GM12878 (cell line): Measurements from ENCODE around the gene GAMT. TPM values are rescaled to one million over a fixed set of nuclear protein-coding genes. Genes with fewer than 3 reads are reported as not detected.

ENCODE experiments used
- ATAC-seq: fragments of 200-7000 bp; cut with Tn5 transposase; 3 replicates; pipeline ENCODE4 v1.9.1; 2020; ENCODE audit warnings: mild to moderate bottlenecking, moderate library complexity
- BruUV-seq: library from RNA; stranded (reverse); fragments of 400-500 nt; replicated peaks from 2 replicates; lab custom pipeline; 2021; lab: Mats Ljungman, UMichigan
- CTCF ChIA-PET: fragments of 300-600 bp; sonication (Branson Sonifier 250); formaldehyde crosslinking; extraction: SDS; loops from one replicate; lab custom pipeline; 2021; ENCODE audit warnings: inconsistent platforms; lab: Yijun Ruan, JAX
- POLR2A ChIA-PET: fragments of 350-600 bp; formaldehyde crosslinking; extraction: SDS; loops from one replicate; lab custom pipeline; 2021; ENCODE audit warnings: inconsistent platforms; lab: Charles Lee
- RAD21 ChIA-PET: fragments of 300-600 bp; sonication (Branson Sonifier 250); formaldehyde crosslinking; loops from one replicate; lab custom pipeline; 2023; ENCODE audit warnings: antibody characterized with exemption; ENCODE audit not compliant: unreplicated experiment; lab: Charles Lee
- SMC1A ChIA-PET: fragments of 300-600 bp; sonication (Branson Sonifier 250); formaldehyde crosslinking; loops from one replicate; lab custom pipeline; 2023; ENCODE audit not compliant: unreplicated experiment, uncharacterized antibody; lab: Charles Lee
- DNase-seq: peaks from one replicate; pipeline ENCODE4 v3.0.0-alpha.2; 2011; ENCODE audit warnings: low read depth, low spot score
- FAIRE-seq: peaks from 3 replicates; lab custom pipeline; 2011; peaks lifted over from hg19 to GRCh38; lab: Jason Lieb, UNC
- H2AFZ ChIP-seq: 2 replicates; pipeline ENCODE4 v1.6.0; 2011; ENCODE audit warnings: low read depth, low read length, control low read depth; ENCODE audit not compliant: control insufficient read depth
- H3K27ac ChIP-seq: 2 replicates; pipeline ENCODE4 v1.5.1; 2011; ENCODE audit warnings: control low read depth; ENCODE audit not compliant: control insufficient read depth, insufficient read depth
- H3K27me3 ChIP-seq, 2 experiments: replicated peaks in 1 of 2; 2 replicates each; pipeline versions ENCODE4 v1.6.0 to v1.6.1; 2011; ENCODE audit warnings: low read length in 1 of 2; ENCODE audit not compliant: control insufficient read depth in 2 of 2, insufficient read depth in 2 of 2
- H3K36me3 ChIP-seq, 2 experiments: 2 replicates each; pipeline ENCODE4 v1.5.1; 2011; ENCODE audit warnings: low read length in 1 of 2; ENCODE audit not compliant: control insufficient read depth in 2 of 2, insufficient read depth in 2 of 2
- H3K4me1 ChIP-seq: 2 replicates; pipeline ENCODE4 v1.6.1; 2011; ENCODE audit warnings: mild to moderate bottlenecking, low read length, moderate library complexity, mixed read lengths; ENCODE audit not compliant: control insufficient read depth, insufficient read depth
- H3K4me2 ChIP-seq: 2 replicates; pipeline ENCODE4 v1.6.0; 2011; ENCODE audit warnings: control low read depth; ENCODE audit not compliant: control insufficient read depth, insufficient read depth
- H3K4me3 ChIP-seq: fragments of 200-600 bp; sonication (generic); 2 replicates; pipeline ENCODE4 v1.5.1; 2016
- H3K79me2 ChIP-seq: 2 replicates; pipeline ENCODE4 v1.6.0; 2011; ENCODE audit warnings: low read length; ENCODE audit not compliant: control insufficient read depth, insufficient read depth
- H3K9ac ChIP-seq: 2 replicates; pipeline ENCODE4 v1.8.0; 2011; ENCODE audit warnings: low read length, control low read depth, mixed read lengths; ENCODE audit not compliant: control insufficient read depth, insufficient read depth
- H3K9me3 ChIP-seq: replicated peaks from 3 replicates; pipeline ENCODE4 v1.5.1; 2011; ENCODE audit warnings: mild to moderate bottlenecking, low read length; ENCODE audit not compliant: control insufficient read depth, insufficient read depth
- H4K20me1 ChIP-seq: 2 replicates; pipeline ENCODE4 v1.6.0; 2011; ENCODE audit not compliant: control insufficient read depth, insufficient read depth
- BACH1 ChIP-seq: fragments of 450-650 bp; IDR thresholded peaks from 2 replicates; pipeline ENCODE4 v1.6.1; 2017; ENCODE audit warnings: mild to moderate bottlenecking, borderline replicate concordance
- BCL11A ChIP-seq: IDR thresholded peaks from 2 replicates; pipeline ENCODE4 v1.6.1; 2011; ENCODE audit warnings: low read depth, low read length
- BCL3 ChIP-seq: IDR thresholded peaks from 2 replicates; pipeline ENCODE4 v1.6.1; 2011; ENCODE audit warnings: borderline replicate concordance, low read depth, mild to moderate bottlenecking, moderate library complexity, low read length; ENCODE audit not compliant: insufficient read depth, poor library complexity, severe bottlenecking
- BHLHE40 ChIP-seq, 2 experiments: fragments of 450-650 bp in 1 of 2; IDR thresholded peaks; 2 replicates each; pipeline ENCODE4 v1.6.1; 2011 to 2017; ENCODE audit warnings: low read depth in 2 of 2, borderline replicate concordance in 1 of 2, improper control_type of control experiment in 1 of 2, low read length in 1 of 2, mild to moderate bottlenecking in 1 of 2
- CHD2 ChIP-seq: IDR thresholded peaks from 2 replicates; pipeline ENCODE4 v1.6.1; 2011; ENCODE audit warnings: low read depth, low read length, improper control_type of control experiment, borderline replicate concordance
- CREB1 ChIP-seq: IDR thresholded peaks from 2 replicates; pipeline ENCODE4 v1.6.1; 2012; ENCODE audit warnings: low read depth, mild to moderate bottlenecking, inconsistent platforms
- DPF2 ChIP-seq: fragments of 450-650 bp; IDR thresholded peaks from 2 replicates; pipeline ENCODE4 v1.6.1; 2017; ENCODE audit warnings: mild to moderate bottlenecking
- HCFC1 ChIP-seq: fragments of 150-350 bp; IDR thresholded peaks from 2 replicates; pipeline ENCODE4 v1.6.1; 2014; ENCODE audit warnings: low read length
- POLR2A ChIP-seq: IDR thresholded peaks from 2 replicates; pipeline ENCODE4 v1.6.1; 2011; ENCODE audit warnings: low read depth, mild to moderate bottlenecking, low read length
- SMC3 ChIP-seq: IDR thresholded peaks from 2 replicates; pipeline ENCODE4 v1.6.1; 2011; ENCODE audit warnings: low read length, improper control_type of control experiment, borderline replicate concordance
- WGBS: methylation state at CpG from one replicate; pipeline ENCODE4 v1.1.6; 2016; ENCODE audit warnings: low lambda C conversion rate; ENCODE audit not compliant: insufficient replicate concordance, insufficient coverage; ENCODE audit errors: missing lambda C conversion rate; 5-methylcytosine and 5-hydroxymethylcytosine counted together
- in situ Hi-C: fragments of 300-500 bp; cut with MboI; formaldehyde crosslinking; loops from 9 replicates; pipeline ENCODE4 v1.14.3; 2018; ENCODE audit warnings: mixed read lengths
- intact Hi-C: fragments of 100-400 bp; cut with micrococcal nuclease; formaldehyde crosslinking; loops from one replicate; pipeline ENCODE4 v1.14.2; 2022; ENCODE audit not compliant: unreplicated experiment
- polyA plus RNA-seq, 11 experiments: library from polyadenylated mRNA; depleted of rRNA in 4 of 11; unstranded in 6 of 11; stranded (reverse) in 5 of 11; fragments of >200 nt; fragmentation: Nextera tagmentation in 4 of 11; fragmentation: Illumina TruSeq in 1 of 11; extraction: Ambion mirVana in 4 of 11; extraction: Trizol in 1 of 11; gene quantifications; 1 replicate in 1 of 11; 2 replicates in 10 of 11; pipeline versions ENCODE4 v1.2.1 to v1.2.3, GENCODE V29; 2011 to 2016; ENCODE audit warnings: inconsistent platforms in 2 of 11, missing spikeins in 2 of 11, low read depth in 1 of 11
- total RNA-seq, 4 experiments: library from RNA; depleted of rRNA in 3 of 4; stranded (reverse); fragments of >200 nt in 3 of 4; fragmentation: Illumina TruSeq in 1 of 4; extraction: Trizol in 1 of 4; gene quantifications; 2 replicates each; pipeline versions ENCODE4 v1.2.1 to v1.2.3, GENCODE V29; 2013 to 2021
- TF ChIP-seq, protein P1 (sequence below): fragments of 450-650 bp; IDR thresholded peaks from 2 replicates; pipeline ENCODE4 v1.6.1; 2018; ENCODE audit warnings: borderline replicate concordance, mild to moderate bottlenecking; ENCODE audit not compliant: partially characterized antibody
- TF ChIP-seq, protein P2 (sequence below): fragments of 450-650 bp; conservative IDR thresholded peaks from 2 replicates; pipeline ENCODE4 v1.6.1; 2017; ENCODE audit warnings: mild to moderate bottlenecking, moderate library complexity
- TF ChIP-seq, protein P3 (sequence below): fragments of 450-650 bp; IDR thresholded peaks from 2 replicates; pipeline ENCODE4 v1.6.1; 2016; ENCODE audit warnings: mild to moderate bottlenecking

GAMT gene
- total and polyA plus RNA-seq, 10 of the 15 experiments (the other 5 are each of a cell fraction or from before 2014, with no cell fraction given) = 1.6 to 131 (median 38.8) TPM

DNA sequence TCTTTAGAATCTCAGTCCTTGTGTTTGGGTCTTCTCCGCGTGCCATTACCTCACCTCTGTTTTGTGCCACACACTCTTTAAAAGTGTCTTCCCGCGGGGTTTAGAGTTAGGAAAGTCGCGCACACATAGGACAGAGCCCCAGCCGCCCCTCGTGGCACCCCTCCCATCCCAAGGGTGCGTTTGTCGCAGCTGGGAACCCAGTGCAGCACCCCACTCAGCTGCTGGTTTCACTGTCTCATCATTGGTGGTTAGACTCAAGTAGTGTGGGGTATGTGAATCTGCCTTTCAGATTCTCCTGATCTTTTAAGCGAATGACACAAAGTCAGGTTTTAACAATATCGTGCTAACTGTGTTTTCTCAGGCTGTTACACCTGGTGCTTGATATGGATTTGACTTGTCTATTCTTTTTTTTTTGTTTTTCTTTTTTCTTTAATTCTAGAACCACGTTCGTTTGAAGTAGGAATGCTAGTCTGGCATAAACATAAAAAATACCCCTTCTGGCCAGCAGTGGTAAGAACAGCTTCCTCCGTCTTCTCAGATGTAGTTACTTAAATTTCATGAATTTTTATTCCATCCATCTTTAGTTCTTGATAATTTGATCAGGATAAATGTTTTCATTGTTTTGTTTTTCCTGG, 37.2 kb downstream of the GAMT start:
- in situ Hi-C loops (no loop called here), intact Hi-C loops (no loop called here)
- peaks cover 27% of the 10 kb centered on the region for H3K4me1 ChIP-seq
- ATAC-seq (peak; percentile 73), DNase-seq (no peak), FAIRE-seq (peak; percentile 41)
- ChIA-PET SMC1A (interaction anchor here (0.8 to 1.5 kb wide), 2 partner anchors 72 to 95 kb away, joined by 3 read pairs; no protein-coding TSS in a partner anchor), POLR2A (interaction anchor here (0.9 to 1.2 kb wide), 2 partner anchors 9 to 120 kb away, joined by 3 to 5 read pairs; a partner anchor contains a TSS), CTCF (interaction anchor here (1.1 to 1.9 kb wide), 4 partner anchors 7 to 98 kb away, joined by 3 to 6 read pairs (median 5); no protein-coding TSS in a partner anchor), RAD21 (interaction anchor here (0.7 to 1.4 kb wide), 2 partner anchors 48 to 120 kb away, joined by 3 to 6 read pairs; no protein-coding TSS in a partner anchor)
- H4K20me1 ChIP-seq = no peaks in the 10 kb centered on the region; the same call in 1 of the 2 replicates
- H2AFZ ChIP-seq = no peak overlapping the region
- H3K36me3 ChIP-seq = peaks cover 0 to 3% of the 10 kb centered on the region in 2 experiments; a peak in 2 of 4 replicates
- no peaks in the 10 kb centered on the region for H3K9me3 ChIP-seq
- peak overlapping the region; percentile 73 for H3K27ac ChIP-seq
- no peaks in the 10 kb centered on the region for H3K27me3 ChIP-seq
- H3K9ac ChIP-seq = no peak overlapping the region
- WGBS = 87% methylated on average over 15 of the region's 15 CpGs
- no peak overlapping the region for H3K4me3 ChIP-seq
- BruUV-seq = no TSS peak
- H3K4me2 ChIP-seq = peak overlapping the region; percentile 84
- H3K79me2 ChIP-seq = no peaks in the 10 kb centered on the region; the same call in 1 of the 2 replicates
- TF ChIP-seq, protein P1, sequence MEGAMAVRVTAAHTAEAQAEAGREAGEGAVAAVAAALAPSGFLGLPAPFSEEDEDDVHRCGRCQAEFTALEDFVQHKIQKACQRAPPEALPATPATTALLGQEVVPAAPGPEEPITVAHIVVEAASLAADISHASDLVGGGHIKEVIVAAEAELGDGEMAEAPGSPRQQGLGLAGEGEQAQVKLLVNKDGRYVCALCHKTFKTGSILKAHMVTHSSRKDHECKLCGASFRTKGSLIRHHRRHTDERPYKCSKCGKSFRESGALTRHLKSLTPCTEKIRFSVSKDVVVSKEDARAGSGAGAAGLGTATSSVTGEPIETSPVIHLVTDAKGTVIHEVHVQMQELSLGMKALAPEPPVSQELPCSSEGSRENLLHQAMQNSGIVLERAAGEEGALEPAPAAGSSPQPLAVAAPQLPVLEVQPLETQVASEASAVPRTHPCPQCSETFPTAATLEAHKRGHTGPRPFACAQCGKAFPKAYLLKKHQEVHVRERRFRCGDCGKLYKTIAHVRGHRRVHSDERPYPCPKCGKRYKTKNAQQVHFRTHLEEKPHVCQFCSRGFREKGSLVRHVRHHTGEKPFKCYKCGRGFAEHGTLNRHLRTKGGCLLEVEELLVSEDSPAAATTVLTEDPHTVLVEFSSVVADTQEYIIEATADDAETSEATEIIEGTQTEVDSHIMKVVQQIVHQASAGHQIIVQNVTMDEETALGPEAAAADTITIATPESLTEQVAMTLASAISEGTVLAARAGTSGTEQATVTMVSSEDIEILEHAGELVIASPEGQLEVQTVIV = no peak
- TF ChIP-seq, protein P2, sequence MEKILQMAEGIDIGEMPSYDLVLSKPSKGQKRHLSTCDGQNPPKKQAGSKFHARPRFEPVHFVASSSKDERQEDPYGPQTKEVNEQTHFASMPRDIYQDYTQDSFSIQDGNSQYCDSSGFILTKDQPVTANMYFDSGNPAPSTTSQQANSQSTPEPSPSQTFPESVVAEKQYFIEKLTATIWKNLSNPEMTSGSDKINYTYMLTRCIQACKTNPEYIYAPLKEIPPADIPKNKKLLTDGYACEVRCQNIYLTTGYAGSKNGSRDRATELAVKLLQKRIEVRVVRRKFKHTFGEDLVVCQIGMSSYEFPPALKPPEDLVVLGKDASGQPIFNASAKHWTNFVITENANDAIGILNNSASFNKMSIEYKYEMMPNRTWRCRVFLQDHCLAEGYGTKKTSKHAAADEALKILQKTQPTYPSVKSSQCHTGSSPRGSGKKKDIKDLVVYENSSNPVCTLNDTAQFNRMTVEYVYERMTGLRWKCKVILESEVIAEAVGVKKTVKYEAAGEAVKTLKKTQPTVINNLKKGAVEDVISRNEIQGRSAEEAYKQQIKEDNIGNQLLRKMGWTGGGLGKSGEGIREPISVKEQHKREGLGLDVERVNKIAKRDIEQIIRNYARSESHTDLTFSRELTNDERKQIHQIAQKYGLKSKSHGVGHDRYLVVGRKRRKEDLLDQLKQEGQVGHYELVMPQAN = no peak
- TF ChIP-seq BACH1 (no peak), HCFC1 (no peak), SMC3 (no peak), BCL3 (no peak), CREB1 (0 out of 2 replicates have a peak, but pooled peaks have one; percentile 21), BCL11A (no peak), DPF2 (no peak), CHD2 (no peak), POLR2A (no peak), BHLHE40 (IDR thresholded peaks at IDR 0.05; ENCODE audit: borderline replicate concordance in 1 of 2, low read depth in 2 of 2, low read length in 1 of 2) (peak in 1 of 2 experiments; percentile 9; a peak in 1 of 4 replicates)
- TF ChIP-seq, protein P3, sequence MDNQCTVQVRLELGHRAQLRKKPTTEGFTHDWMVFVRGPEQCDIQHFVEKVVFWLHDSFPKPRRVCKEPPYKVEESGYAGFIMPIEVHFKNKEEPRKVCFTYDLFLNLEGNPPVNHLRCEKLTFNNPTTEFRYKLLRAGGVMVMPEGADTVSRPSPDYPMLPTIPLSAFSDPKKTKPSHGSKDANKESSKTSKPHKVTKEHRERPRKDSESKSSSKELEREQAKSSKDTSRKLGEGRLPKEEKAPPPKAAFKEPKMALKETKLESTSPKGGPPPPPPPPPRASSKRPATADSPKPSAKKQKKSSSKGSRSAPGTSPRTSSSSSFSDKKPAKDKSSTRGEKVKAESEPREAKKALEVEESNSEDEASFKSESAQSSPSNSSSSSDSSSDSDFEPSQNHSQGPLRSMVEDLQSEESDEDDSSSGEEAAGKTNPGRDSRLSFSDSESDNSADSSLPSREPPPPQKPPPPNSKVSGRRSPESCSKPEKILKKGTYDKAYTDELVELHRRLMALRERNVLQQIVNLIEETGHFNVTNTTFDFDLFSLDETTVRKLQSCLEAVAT = no peak; the same call in 1 of the 2 replicates
